ENCODE data around the gene TMC5. TPM values are rescaled to one million over a fixed set of nuclear protein-coding genes. Genes with fewer than 3 reads are reported as not detected.

The TMC5 gene
- total and polyA plus RNA-seq, 2 of the 13 experiments (the other 11 are each of a cell fraction or from before 2014, with no cell fraction given) = 0.09 to 0.41 TPM

DNA sequence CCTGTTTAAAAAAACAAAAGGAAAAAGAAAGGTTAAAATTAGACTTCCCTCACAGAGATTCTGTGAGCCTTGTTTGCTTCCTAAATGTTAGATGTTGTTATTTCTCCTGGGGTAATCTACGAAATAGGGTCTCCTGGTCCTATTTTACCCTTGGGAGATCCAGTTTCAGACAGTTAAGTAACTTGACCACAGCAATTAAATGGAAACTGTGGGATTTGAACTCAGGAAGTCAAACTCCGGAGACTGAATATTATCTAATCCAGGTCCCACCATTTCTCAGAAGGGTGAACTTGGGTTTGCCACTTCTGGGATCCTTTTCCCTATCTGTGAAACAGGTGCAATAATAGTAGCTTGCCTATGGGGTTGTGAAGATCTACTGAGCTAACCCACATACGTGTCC is 6.4 kb upstream of the TMC5 start:
- H4K20me1 ChIP-seq (ENCODE audit: insufficient read depth, low read length) = no peaks in the 10 kb centered on the region
- H3K9ac ChIP-seq (ENCODE audit: insufficient read depth, low read depth, low read length) = no peak overlapping the region
- no peak for DNase-seq (ENCODE audit: low spot score)
- H2AFZ ChIP-seq (ENCODE audit: low read length) = no peak overlapping the region
- WGBS (ENCODE audit: low lambda C conversion rate) = 51% methylated on average over 3 of the region's 3 CpGs
- in situ Hi-C loops (cut with HindIII; ENCODE audit: extremely low pct_ligation_motif_present, low pct_unique_long_range_greater_than_20kb) = no loop called here
- no peaks in the 10 kb centered on the region for H3K4me1 ChIP-seq (ENCODE audit: insufficient read depth, low read length)
- no peak for ATAC-seq
- H3K36me3 ChIP-seq (replicated peaks in 1 of 2; ENCODE audit: control insufficient read depth in 1 of 2, insufficient read depth in 2 of 2, low read length in 2 of 2) = no peaks in the 10 kb centered on the region
- intact Hi-C loops (cut with micrococcal nuclease; ENCODE audit: unreplicated experiment) = no loop called here
- H3K4me3 ChIP-seq (replicated peaks in 1 of 3; ENCODE audit: insufficient read depth in 1 of 3, low read depth in 2 of 3, low read length in 3 of 3) = no peak overlapping the region
- CTCF ChIA-PET (ENCODE audit: low intra/inter-chr PET ratio, low total read pairs) = no interaction called here
- H3K79me2 ChIP-seq (ENCODE audit: insufficient read depth, low read length) = no peaks in the 10 kb centered on the region
- FAIRE-seq = no peak
- POLR2A ChIA-PET = no interaction called here
- no TSS peak for BruUV-seq (replicated peaks)
- peaks cover 6 to 29% of the 10 kb centered on the region in 2 experiments; a peak in 4 of 5 replicates for H3K27me3 ChIP-seq (ENCODE audit: control insufficient read depth in 1 of 2, insufficient read depth in 2 of 2, low read length in 2 of 2)
- H3K4me2 ChIP-seq (ENCODE audit: low read depth, low read length) = no peak overlapping the region
- no peak overlapping the region for H3K27ac ChIP-seq (ENCODE audit: extremely low read length, insufficient read depth, low read length)
- H3K9me3 ChIP-seq (ENCODE audit: low read length) = no peaks in the 10 kb centered on the region
- no peak for TF ChIP-seq ZNF143 (CRISPR knock-in tag; IDR thresholded peaks at IDR 0.05)
- TF ChIP-seq ZBTB42 (CRISPR knock-in tag; IDR thresholded peaks at IDR 0.05) = no peak
- TF ChIP-seq SUZ12 (IDR thresholded peaks at IDR 0.05; ENCODE audit: low read depth, low read length) = no peak
- TF ChIP-seq, protein P1, sequence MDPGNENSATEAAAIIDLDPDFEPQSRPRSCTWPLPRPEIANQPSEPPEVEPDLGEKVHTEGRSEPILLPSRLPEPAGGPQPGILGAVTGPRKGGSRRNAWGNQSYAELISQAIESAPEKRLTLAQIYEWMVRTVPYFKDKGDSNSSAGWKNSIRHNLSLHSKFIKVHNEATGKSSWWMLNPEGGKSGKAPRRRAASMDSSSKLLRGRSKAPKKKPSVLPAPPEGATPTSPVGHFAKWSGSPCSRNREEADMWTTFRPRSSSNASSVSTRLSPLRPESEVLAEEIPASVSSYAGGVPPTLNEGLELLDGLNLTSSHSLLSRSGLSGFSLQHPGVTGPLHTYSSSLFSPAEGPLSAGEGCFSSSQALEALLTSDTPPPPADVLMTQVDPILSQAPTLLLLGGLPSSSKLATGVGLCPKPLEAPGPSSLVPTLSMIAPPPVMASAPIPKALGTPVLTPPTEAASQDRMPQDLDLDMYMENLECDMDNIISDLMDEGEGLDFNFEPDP (CRISPR knock-in tag; conservative IDR thresholded peaks at IDR 0.05) = no peak
- TF ChIP-seq, protein P2, sequence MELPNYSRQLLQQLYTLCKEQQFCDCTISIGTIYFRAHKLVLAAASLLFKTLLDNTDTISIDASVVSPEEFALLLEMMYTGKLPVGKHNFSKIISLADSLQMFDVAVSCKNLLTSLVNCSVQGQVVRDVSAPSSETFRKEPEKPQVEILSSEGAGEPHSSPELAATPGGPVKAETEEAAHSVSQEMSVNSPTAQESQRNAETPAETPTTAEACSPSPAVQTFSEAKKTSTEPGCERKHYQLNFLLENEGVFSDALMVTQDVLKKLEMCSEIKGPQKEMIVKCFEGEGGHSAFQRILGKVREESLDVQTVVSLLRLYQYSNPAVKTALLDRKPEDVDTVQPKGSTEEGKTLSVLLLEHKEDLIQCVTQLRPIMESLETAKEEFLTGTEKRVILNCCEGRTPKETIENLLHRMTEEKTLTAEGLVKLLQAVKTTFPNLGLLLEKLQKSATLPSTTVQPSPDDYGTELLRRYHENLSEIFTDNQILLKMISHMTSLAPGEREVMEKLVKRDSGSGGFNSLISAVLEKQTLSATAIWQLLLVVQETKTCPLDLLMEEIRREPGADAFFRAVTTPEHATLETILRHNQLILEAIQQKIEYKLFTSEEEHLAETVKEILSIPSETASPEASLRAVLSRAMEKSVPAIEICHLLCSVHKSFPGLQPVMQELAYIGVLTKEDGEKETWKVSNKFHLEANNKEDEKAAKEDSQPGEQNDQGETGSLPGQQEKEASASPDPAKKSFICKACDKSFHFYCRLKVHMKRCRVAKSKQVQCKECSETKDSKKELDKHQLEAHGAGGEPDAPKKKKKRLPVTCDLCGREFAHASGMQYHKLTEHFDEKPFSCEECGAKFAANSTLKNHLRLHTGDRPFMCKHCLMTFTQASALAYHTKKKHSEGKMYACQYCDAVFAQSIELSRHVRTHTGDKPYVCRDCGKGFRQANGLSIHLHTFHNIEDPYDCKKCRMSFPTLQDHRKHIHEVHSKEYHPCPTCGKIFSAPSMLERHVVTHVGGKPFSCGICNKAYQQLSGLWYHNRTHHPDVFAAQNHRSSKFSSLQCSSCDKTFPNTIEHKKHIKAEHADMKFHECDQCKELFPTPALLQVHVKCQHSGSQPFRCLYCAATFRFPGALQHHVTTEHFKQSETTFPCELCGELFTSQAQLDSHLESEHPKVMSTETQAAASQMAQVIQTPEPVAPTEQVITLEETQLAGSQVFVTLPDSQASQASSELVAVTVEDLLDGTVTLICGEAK (IDR thresholded peaks at IDR 0.05) = no peak
- TF ChIP-seq, protein P2 (CRISPR knock-in tag; IDR thresholded peaks at IDR 0.05) = no peak
- no peak for TF ChIP-seq TOE1 (CRISPR knock-in tag; IDR thresholded peaks at IDR 0.05)
- TF ChIP-seq, protein P3, sequence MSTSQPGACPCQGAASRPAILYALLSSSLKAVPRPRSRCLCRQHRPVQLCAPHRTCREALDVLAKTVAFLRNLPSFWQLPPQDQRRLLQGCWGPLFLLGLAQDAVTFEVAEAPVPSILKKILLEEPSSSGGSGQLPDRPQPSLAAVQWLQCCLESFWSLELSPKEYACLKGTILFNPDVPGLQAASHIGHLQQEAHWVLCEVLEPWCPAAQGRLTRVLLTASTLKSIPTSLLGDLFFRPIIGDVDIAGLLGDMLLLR (CRISPR knock-in tag; IDR thresholded peaks at IDR 0.05) = no peak
- TF ChIP-seq, protein P4, sequence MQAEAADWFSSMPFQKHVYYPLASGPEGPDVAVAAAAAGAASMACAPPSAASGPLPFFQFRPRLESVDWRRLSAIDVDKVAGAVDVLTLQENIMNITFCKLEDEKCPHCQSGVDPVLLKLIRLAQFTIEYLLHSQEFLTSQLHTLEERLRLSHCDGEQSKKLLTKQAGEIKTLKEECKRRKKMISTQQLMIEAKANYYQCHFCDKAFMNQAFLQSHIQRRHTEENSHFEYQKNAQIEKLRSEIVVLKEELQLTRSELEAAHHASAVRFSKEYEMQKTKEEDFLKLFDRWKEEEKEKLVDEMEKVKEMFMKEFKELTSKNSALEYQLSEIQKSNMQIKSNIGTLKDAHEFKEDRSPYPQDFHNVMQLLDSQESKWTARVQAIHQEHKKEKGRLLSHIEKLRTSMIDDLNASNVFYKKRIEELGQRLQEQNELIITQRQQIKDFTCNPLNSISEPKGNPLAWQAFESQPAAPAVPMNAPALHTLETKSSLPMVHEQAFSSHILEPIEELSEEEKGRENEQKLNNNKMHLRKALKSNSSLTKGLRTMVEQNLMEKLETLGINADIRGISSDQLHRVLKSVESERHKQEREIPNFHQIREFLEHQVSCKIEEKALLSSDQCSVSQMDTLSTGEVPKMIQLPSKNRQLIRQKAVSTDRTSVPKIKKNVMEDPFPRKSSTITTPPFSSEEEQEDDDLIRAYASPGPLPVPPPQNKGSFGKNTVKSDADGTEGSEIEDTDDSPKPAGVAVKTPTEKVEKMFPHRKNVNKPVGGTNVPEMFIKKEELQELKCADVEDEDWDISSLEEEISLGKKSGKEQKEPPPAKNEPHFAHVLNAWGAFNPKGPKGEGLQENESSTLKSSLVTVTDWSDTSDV (CRISPR knock-in tag; IDR thresholded peaks at IDR 0.05) = no peak
- TF ChIP-seq ATF7 (IDR thresholded peaks at IDR 0.05) = no peak
- TF ChIP-seq ATF7 (CRISPR knock-in tag; IDR thresholded peaks at IDR 0.05) = no peak
- TF ChIP-seq ZNF510 (CRISPR knock-in tag; IDR thresholded peaks at IDR 0.05; ENCODE audit: low read depth) = no peak
- no peak for TF ChIP-seq ZNF329 (CRISPR knock-in tag; IDR thresholded peaks at IDR 0.05; ENCODE audit: low read depth)
